Liver (tissue), 3 donors: ENCODE results near the gene TUBGCP5.

Experiments
- CTCF ChIP-seq: fragments of 150-350 bp; IDR thresholded peaks from 2 replicates; pipeline ENCODE4 v1.5.1; 2017; ENCODE audit warnings: improper control_type of control experiment, low read depth, low read length; ENCODE audit not compliant: missing input control
- REST ChIP-seq: IDR thresholded peaks from 2 replicates; pipeline ENCODE4 v1.6.1; 2016; ENCODE audit warnings: antibody characterized with exemption, mild to moderate bottlenecking
- SP1 ChIP-seq: IDR thresholded peaks from 2 replicates; pipeline ENCODE4 v1.6.1; 2018; ENCODE audit warnings: antibody characterized with exemption, mild to moderate bottlenecking
- YY1 ChIP-seq: IDR thresholded peaks from 2 replicates; pipeline ENCODE4 v1.6.1; 2016; ENCODE audit warnings: antibody characterized with exemption, mild to moderate bottlenecking
- donor health status: healthy.
- donor health status: healthy.

- TF ChIP-seq CTCF (no peak), REST (no peak), SP1 (no peak), YY1 (no peak)
These were observed 83.7 kb downstream of the TUBGCP5 start for GRCh38 chr15:22955544-22956119.
